HepG2 (cell line): ENCODE data around the gene ZDHHC13. TPM values are rescaled to one million over a fixed set of nuclear protein-coding genes. Genes with fewer than 3 reads are reported as not detected.
A peak's percentile ranks its signal among the peaks of the same experiment; 100 is the strongest.

Experiments used
- ATAD3A ChIP-seq: sonication (generic); formaldehyde crosslinking; IDR thresholded peaks from 2 replicates; pipeline ENCODE4 v1.4.0; 2020; ENCODE audit warnings: missing genetic modification reagents
- CREB1 ChIP-seq, 2 experiments: fragments of 450-650 bp in 1 of 2; IDR thresholded peaks; 2 replicates each; pipeline ENCODE4 v1.6.1; 2016 to 2017; ENCODE audit warnings: control low read depth in 1 of 2, mild to moderate bottlenecking in 1 of 2, missing compliant biosample characterization in 1 of 2, missing genetic modification characterization in 1 of 2
- ELF3 ChIP-seq: IDR thresholded peaks from 2 replicates; pipeline ENCODE4 v1.6.1; 2016; ENCODE audit warnings: missing genetic modification reagents, missing compliant biosample characterization
- MIXL1 ChIP-seq: IDR thresholded peaks from 2 replicates; pipeline ENCODE4 v1.6.1; 2016
- NFKBIZ ChIP-seq: IDR thresholded peaks from 2 replicates; pipeline ENCODE4 v1.6.1; 2018; ENCODE audit warnings: missing genetic modification reagents, missing compliant biosample characterization
- NR2C2 ChIP-seq: sonication (generic); formaldehyde crosslinking; IDR thresholded peaks from 2 replicates; pipeline ENCODE4 v1.4.0; 2020; ENCODE audit warnings: missing genetic modification reagents, mild to moderate bottlenecking, moderate library complexity, borderline replicate concordance
- PAWR ChIP-seq: sonication (generic); formaldehyde crosslinking; IDR thresholded peaks from 2 replicates; pipeline ENCODE4 v1.4.0; 2020; ENCODE audit warnings: missing genetic modification reagents, mild to moderate bottlenecking, borderline replicate concordance
- RXRA ChIP-seq: sonication (generic); formaldehyde crosslinking; IDR thresholded peaks from 2 replicates; pipeline ENCODE4 v1.5.1; 2020; ENCODE audit warnings: missing genetic modification reagents
- SAFB2 ChIP-seq: sonication (generic); formaldehyde crosslinking; IDR thresholded peaks from 2 replicates; pipeline ENCODE4 v1.5.1; 2020; ENCODE audit warnings: missing genetic modification reagents, low read depth, mild to moderate bottlenecking, borderline replicate concordance
- TAF15 ChIP-seq: fragments of 200-400 bp; formaldehyde crosslinking; IDR thresholded peaks from one replicate; pipeline ENCODE4 v1.6.1; 2018; ENCODE audit warnings: mild to moderate bottlenecking, low read depth, low read length; ENCODE audit not compliant: poor library complexity, severe bottlenecking
- THRA ChIP-seq: sonication (generic); formaldehyde crosslinking; IDR thresholded peaks from 2 replicates; pipeline ENCODE4 v1.4.0; 2020; ENCODE audit warnings: missing genetic modification reagents, borderline replicate concordance
- TP53 ChIP-seq: sonication (generic); formaldehyde crosslinking; conservative IDR thresholded peaks from 2 replicates; pipeline ENCODE4 v1.4.0; 2020; ENCODE audit warnings: missing genetic modification reagents
- ZBTB25 ChIP-seq: IDR thresholded peaks from 2 replicates; pipeline ENCODE4 v1.6.1; 2018; ENCODE audit warnings: missing genetic modification reagents
- ZMYM2 ChIP-seq: sonication (generic); formaldehyde crosslinking; IDR thresholded peaks from 2 replicates; pipeline ENCODE4 v1.8.0; 2022; ENCODE audit warnings: mild to moderate bottlenecking, missing genetic modification reagents
- ZNF335 ChIP-seq: sonication (generic); formaldehyde crosslinking; IDR thresholded peaks from 2 replicates; pipeline ENCODE4 v1.4.0; 2020; ENCODE audit warnings: missing genetic modification reagents
- ZNF354B ChIP-seq: sonication (generic); formaldehyde crosslinking; IDR thresholded peaks from 2 replicates; pipeline ENCODE4 v1.8.0; 2022; ENCODE audit warnings: mild to moderate bottlenecking, missing genetic modification reagents
- ZNF432 ChIP-seq: sonication (generic); formaldehyde crosslinking; IDR thresholded peaks from 2 replicates; pipeline ENCODE4 v1.5.0; 2020; ENCODE audit warnings: missing genetic modification reagents, mild to moderate bottlenecking, borderline replicate concordance
- ZNF44 ChIP-seq: sonication (generic); formaldehyde crosslinking; IDR thresholded peaks from 2 replicates; pipeline ENCODE4 v1.5.1; 2020; ENCODE audit warnings: mild to moderate bottlenecking, missing genetic modification reagents
- ZNF687 ChIP-seq: sonication (generic); formaldehyde crosslinking; IDR thresholded peaks from 2 replicates; pipeline ENCODE4 v1.5.1; 2020; ENCODE audit warnings: mild to moderate bottlenecking, missing genetic modification reagents, moderate library complexity
- ZNF792 ChIP-seq: IDR thresholded peaks from 2 replicates; pipeline ENCODE4 v1.6.1; 2016
- polyA plus RNA-seq, 8 experiments: library from polyadenylated mRNA; depleted of rRNA in 3 of 8; stranded (reverse) in 7 of 8; unstranded in 1 of 8; fragments of >200 nt; fragmentation: Illumina TruSeq in 4 of 8; extraction: Trizol in 4 of 8; gene quantifications; 2 replicates each; pipeline versions ENCODE4 v1.2.1 to v1.2.3, GENCODE V29; 2011 to 2016; ENCODE audit warnings: low read depth in 4 of 8, missing spikeins in 1 of 8, mixed read lengths in 1 of 8; ENCODE audit not compliant: insufficient read depth in 1 of 8
- total RNA-seq, 5 experiments: library from RNA; depleted of rRNA; stranded (reverse); fragments of >200 nt; fragmentation: Illumina TruSeq; extraction: Trizol; gene quantifications; 2 replicates each; pipeline ENCODE4 v1.2.3, GENCODE V29; 2016; ENCODE audit warnings: low read depth in 1 of 5

The ZDHHC13 gene
- total and polyA plus RNA-seq, 2 of the 13 experiments (the other 11 are each of a cell fraction or from before 2014, with no cell fraction given): 10.9 to 11.8 TPM

- TF ChIP-seq ZNF687 (CRISPR knock-in tag) (no peak), ZNF432 (CRISPR knock-in tag) (no peak), THRA (CRISPR knock-in tag) (no peak), ZNF335 (CRISPR knock-in tag) (no peak), MIXL1 (CRISPR knock-in tag) (no peak), NFKBIZ (CRISPR knock-in tag) (no peak), ZNF354B (CRISPR knock-in tag) (no peak), ELF3 (CRISPR knock-in tag) (0 out of 2 replicates have a peak, but pooled peaks have one; percentile 16), ZNF44 (CRISPR knock-in tag) (no peak), CREB1 (IDR thresholded peaks at IDR 0.05) (peak; percentile 92), CREB1 (CRISPR knock-in tag; IDR thresholded peaks at IDR 0.05) (no peak), NR2C2 (CRISPR knock-in tag) (no peak), TP53 (CRISPR knock-in tag) (no peak), SAFB2 (no peak), ZNF792 (CRISPR knock-in tag) (no peak), ATAD3A (CRISPR knock-in tag) (no peak), ZBTB25 (CRISPR knock-in tag) (no peak), TAF15 (no peak), PAWR (CRISPR knock-in tag) (no peak), ZMYM2 (CRISPR knock-in tag) (no peak), RXRA (no peak)
Measured at GRCh38 chr11:19071255-19071654, 45.7 kb upstream of the ZDHHC13 start (continued).
